Osteocyte (in vitro differentiated cells): Measurements from ENCODE around the gene TGM1. TPM values are rescaled to one million over a fixed set of nuclear protein-coding genes. Genes with fewer than 3 reads are reported as not detected.

Source experiments
- DNase-seq: peaks from one replicate; pipeline ENCODE4 v3.0.0; 2021; ENCODE audit warnings: mixed read lengths; ENCODE audit not compliant: unreplicated experiment; ENCODE audit errors: extremely low spot score
- H3K27ac Mint-ChIP-seq: one replicate; pipeline ENCODE4 v1.8.0; 2021; ENCODE audit warnings: mild to moderate bottlenecking, mixed read lengths; ENCODE audit not compliant: unreplicated experiment
- H3K27me3 Mint-ChIP-seq: one replicate; pipeline ENCODE4 v1.8.0; 2021; ENCODE audit warnings: mixed read lengths; ENCODE audit not compliant: unreplicated experiment
- H3K36me3 Mint-ChIP-seq: one replicate; pipeline ENCODE4 v1.8.0; 2021; ENCODE audit warnings: mixed read lengths; ENCODE audit not compliant: unreplicated experiment
- H3K4me1 Mint-ChIP-seq: one replicate; pipeline ENCODE4 v1.8.0; 2021; ENCODE audit warnings: mixed read lengths; ENCODE audit not compliant: unreplicated experiment
- H3K4me3 Mint-ChIP-seq: one replicate; pipeline ENCODE4 v1.8.0; 2021; ENCODE audit warnings: mild to moderate bottlenecking, moderate library complexity, mixed read lengths; ENCODE audit not compliant: unreplicated experiment
- H3K9me3 Mint-ChIP-seq: one replicate; pipeline ENCODE4 v1.8.0; 2021; ENCODE audit warnings: mixed read lengths; ENCODE audit not compliant: unreplicated experiment
- CTCF ChIP-seq: fragments of 200-600 bp; sonication (generic); IDR thresholded peaks from 2 replicates; pipeline ENCODE4 v1.5.0; 2021; ENCODE audit warnings: antibody characterized with exemption, mild to moderate bottlenecking, moderate library complexity
- total RNA-seq: library from RNA; stranded (reverse); gene quantifications from 2 replicates; pipeline ENCODE4 v1.2.1, GENCODE V29; 2021

Gene TGM1
- total RNA-seq, 1 donor from 2014 or later: 2.1 TPM

GRCh38 chr14:24260026-24260779 lies 2.8 kb downstream of the TGM1 start:
- no peaks in the 10 kb centered on the region for H3K36me3 Mint-ChIP-seq
- no peak for TF ChIP-seq CTCF
- no peak overlapping the region for H3K27ac Mint-ChIP-seq
- H3K27me3 Mint-ChIP-seq: no peaks in the 10 kb centered on the region
- DNase-seq: no peak
- no peaks in the 10 kb centered on the region for H3K9me3 Mint-ChIP-seq
- peaks cover 13% of the 10 kb centered on the region for H3K4me1 Mint-ChIP-seq
- no peak overlapping the region for H3K4me3 Mint-ChIP-seq

GRCh38 chr14:24259282-24260025 lies 3.5 kb downstream of the TGM1 start:
- Mint-ChIP-seq H3K9me3 (no peaks in the 10 kb centered on the region), H3K27me3 (no peaks in the 10 kb centered on the region), H3K36me3 (no peaks in the 10 kb centered on the region), H3K4me3 (no peak overlapping the region), H3K27ac (no peak overlapping the region), H3K4me1 (peaks cover 13% of the 10 kb centered on the region)
- no peak for TF ChIP-seq CTCF
- no peak for DNase-seq

- no peak for DNase-seq
- Mint-ChIP-seq H3K9me3 (no peaks in the 10 kb centered on the region), H3K27me3 (no peaks in the 10 kb centered on the region), H3K36me3 (no peaks in the 10 kb centered on the region), H3K4me1 (peaks cover 13% of the 10 kb centered on the region), H3K27ac (no peak overlapping the region), H3K4me3 (no peak overlapping the region)
- TF ChIP-seq CTCF: no peak
Measured at GRCh38 chr14:24258548-24259265, 4.3 kb downstream of the TGM1 start.

GRCh38 chr14:24258119-24258518 lies 4.9 kb downstream of the TGM1 start:
- no peak for TF ChIP-seq CTCF
- no peak for DNase-seq
- Mint-ChIP-seq H3K36me3 (no peaks in the 10 kb centered on the region), H3K4me3 (no peak overlapping the region), H3K27ac (no peak overlapping the region), H3K27me3 (no peaks in the 10 kb centered on the region), H3K9me3 (no peaks in the 10 kb centered on the region), H3K4me1 (peaks cover 13% of the 10 kb centered on the region)

- Mint-ChIP-seq H3K27ac (no peak overlapping the region), H3K4me3 (no peak overlapping the region), H3K27me3 (no peaks in the 10 kb centered on the region), H3K36me3 (no peaks in the 10 kb centered on the region), H3K9me3 (no peaks in the 10 kb centered on the region), H3K4me1 (peaks cover 15% of the 10 kb centered on the region)
- DNase-seq: no peak
- TF ChIP-seq CTCF: no peak
Measured at GRCh38 chr14:24256960-24257359, 6.0 kb downstream of the TGM1 start.
